Liver (tissue), 9 donors: ENCODE data around the gene ADK. TPM values are rescaled to one million over a fixed set of nuclear protein-coding genes. Genes with fewer than 3 reads are reported as not detected.

ENCODE experiments used
- DNase-seq: peaks from one replicate; pipeline ENCODE4 v3.0.0-alpha.2; 2017; ENCODE audit warnings: low spot score
- H3K27ac ChIP-seq, 2 donors: one replicate each; pipeline ENCODE4 v1.7.0; 2013; ENCODE audit warnings: inconsistent platforms in 2 of 2, low read length in 2 of 2, control low read depth in 1 of 2, low read depth in 1 of 2, mild to moderate bottlenecking in 1 of 2
- H3K27me3 ChIP-seq, 4 donors: one replicate each; pipeline versions ENCODE4 v1.6.1 to v1.7.0; 2013; ENCODE audit warnings: low read length in 3 of 4, inconsistent platforms in 1 of 4, mild to moderate bottlenecking in 1 of 4, moderate library complexity in 1 of 4; ENCODE audit not compliant: control insufficient read depth in 4 of 4, insufficient read depth in 4 of 4
- H3K36me3 ChIP-seq, 4 donors: one replicate each; pipeline versions ENCODE4 v1.6.1 to v1.7.0; 2013; ENCODE audit warnings: low read length in 3 of 4, mild to moderate bottlenecking in 3 of 4, low read depth in 1 of 4, moderate library complexity in 1 of 4; ENCODE audit not compliant: control insufficient read depth in 4 of 4, insufficient read depth in 3 of 4
- H3K4me1 ChIP-seq, 4 donors: one replicate each; pipeline versions ENCODE4 v1.6.1 to v1.7.0; 2013; ENCODE audit warnings: low read length in 3 of 4, mild to moderate bottlenecking in 3 of 4, moderate library complexity in 1 of 4; ENCODE audit not compliant: control insufficient read depth in 4 of 4, insufficient read depth in 4 of 4
- H3K4me3 ChIP-seq, 3 donors: one replicate each; pipeline versions ENCODE4 v1.6.1 to v1.7.0; 2013; ENCODE audit warnings: low read length in 3 of 3, control low read depth in 1 of 3, low read depth in 1 of 3, mild to moderate bottlenecking in 1 of 3
- H3K9ac ChIP-seq, 2 donors: one replicate each; pipeline ENCODE4 v1.7.0; 2013; ENCODE audit warnings: low read length in 2 of 2, mild to moderate bottlenecking in 2 of 2, moderate library complexity in 2 of 2, control low read depth in 1 of 2, low read depth in 1 of 2
- H3K9me3 ChIP-seq, 4 donors: one replicate each; pipeline versions ENCODE4 v1.6.1 to v1.7.0; 2013; ENCODE audit warnings: low read length in 3 of 4; ENCODE audit not compliant: control insufficient read depth in 4 of 4
- EGR1 ChIP-seq, 2 donors: IDR thresholded peaks; 2 replicates each; pipeline ENCODE4 v1.6.1; 2016 to 2018; ENCODE audit warnings: antibody characterized with exemption in 2 of 2, low read depth in 2 of 2
- FOXA1 ChIP-seq: IDR thresholded peaks from 2 replicates; pipeline ENCODE4 v1.6.1; 2016; ENCODE audit warnings: antibody characterized with exemption
- FOXA2 ChIP-seq: IDR thresholded peaks from 2 replicates; pipeline ENCODE4 v1.6.1; 2016; ENCODE audit warnings: antibody characterized with exemption
- GABPA ChIP-seq, 2 donors: IDR thresholded peaks in 1 of 2; conservative IDR thresholded peaks in 1 of 2; 2 replicates each; pipeline ENCODE4 v1.6.1; 2016; ENCODE audit warnings: antibody characterized with exemption in 2 of 2, mild to moderate bottlenecking in 1 of 2, moderate library complexity in 1 of 2
- HNF4A ChIP-seq, 2 donors: conservative IDR thresholded peaks; 2 replicates each; pipeline ENCODE4 v1.6.1; 2016; ENCODE audit warnings: antibody characterized with exemption in 2 of 2, mild to moderate bottlenecking in 2 of 2
- HNF4G ChIP-seq: IDR thresholded peaks from 2 replicates; pipeline ENCODE4 v1.6.1; 2016; ENCODE audit warnings: antibody characterized with exemption
- JUND ChIP-seq, 2 donors: IDR thresholded peaks; 2 replicates each; pipeline ENCODE4 v1.6.1; 2016; ENCODE audit warnings: antibody characterized with exemption in 2 of 2
- MAX ChIP-seq: IDR thresholded peaks from 2 replicates; pipeline ENCODE4 v1.6.1; 2016; ENCODE audit warnings: antibody characterized with exemption
- NR2F2 ChIP-seq: IDR thresholded peaks from 2 replicates; pipeline ENCODE4 v1.6.1; 2016; ENCODE audit warnings: antibody characterized with exemption
- RAD21 ChIP-seq, 2 donors: IDR thresholded peaks; 2 replicates each; pipeline ENCODE4 v1.6.1; 2016; ENCODE audit warnings: antibody characterized with exemption in 2 of 2, mild to moderate bottlenecking in 2 of 2
- REST ChIP-seq: IDR thresholded peaks from 2 replicates; pipeline ENCODE4 v1.6.1; 2016; ENCODE audit warnings: antibody characterized with exemption, mild to moderate bottlenecking
- RXRA ChIP-seq, 2 donors: IDR thresholded peaks; 2 replicates each; pipeline ENCODE4 v1.6.1; 2017 to 2018; ENCODE audit warnings: antibody characterized with exemption in 2 of 2, mild to moderate bottlenecking in 1 of 2
- SP1 ChIP-seq: IDR thresholded peaks from 2 replicates; pipeline ENCODE4 v1.6.1; 2018; ENCODE audit warnings: antibody characterized with exemption, mild to moderate bottlenecking
- TAF1 ChIP-seq: conservative IDR thresholded peaks from 2 replicates; pipeline ENCODE4 v1.6.1; 2016; ENCODE audit warnings: antibody characterized with exemption, mild to moderate bottlenecking
- YY1 ChIP-seq: IDR thresholded peaks from 2 replicates; pipeline ENCODE4 v1.6.1; 2016; ENCODE audit warnings: antibody characterized with exemption, mild to moderate bottlenecking
- WGBS: extraction: QIAGEN DNeasy Blood & Tissue Kit; methylation state at CpG from one replicate; pipeline ENCODE4 v1.1.7; 2013; 5-methylcytosine and 5-hydroxymethylcytosine counted together
- polyA plus RNA-seq, 2 donors: library from polyadenylated mRNA; stranded (reverse) in 1 of 2; unstranded in 1 of 2; fragments of 200-250 nt in 1 of 2; fragments of >200 nt in 1 of 2; fragmentation: Nextera tagmentation in 1 of 2; extraction: Ambion mirVana in 1 of 2; gene quantifications; one replicate each; pipeline versions ENCODE4 v1.2.1 to v1.2.3, GENCODE V29; 2013 to 2015
- total RNA-seq, 2 donors: library from RNA; depleted of rRNA; stranded (reverse); fragments of >200 nt; gene quantifications; one replicate each; pipeline ENCODE4 v1.2.3, GENCODE V29; 2014
- TF ChIP-seq, protein P1 (sequence below): fragments of 150-350 bp; IDR thresholded peaks from 2 replicates; pipeline ENCODE4 v1.5.1; 2017; ENCODE audit warnings: improper control_type of control experiment, low read depth, low read length; ENCODE audit not compliant: missing input control
- TF ChIP-seq, protein P2 (sequence below): IDR thresholded peaks from 2 replicates; pipeline ENCODE4 v1.6.1; 2016; ENCODE audit warnings: antibody characterized with exemption
- TF ChIP-seq, protein P3 (sequence below): IDR thresholded peaks from 2 replicates; pipeline ENCODE4 v1.6.1; 2016; ENCODE audit warnings: antibody characterized with exemption
- donor health status: healthy.
- donor health status: healthy.
- donor health status: healthy.
- donor health status: healthy.
- donor health status: healthy.

Gene ADK
- total and polyA plus RNA-seq, 4 donors: 18.0 to 110 (median 65.5) TPM

DNA sequence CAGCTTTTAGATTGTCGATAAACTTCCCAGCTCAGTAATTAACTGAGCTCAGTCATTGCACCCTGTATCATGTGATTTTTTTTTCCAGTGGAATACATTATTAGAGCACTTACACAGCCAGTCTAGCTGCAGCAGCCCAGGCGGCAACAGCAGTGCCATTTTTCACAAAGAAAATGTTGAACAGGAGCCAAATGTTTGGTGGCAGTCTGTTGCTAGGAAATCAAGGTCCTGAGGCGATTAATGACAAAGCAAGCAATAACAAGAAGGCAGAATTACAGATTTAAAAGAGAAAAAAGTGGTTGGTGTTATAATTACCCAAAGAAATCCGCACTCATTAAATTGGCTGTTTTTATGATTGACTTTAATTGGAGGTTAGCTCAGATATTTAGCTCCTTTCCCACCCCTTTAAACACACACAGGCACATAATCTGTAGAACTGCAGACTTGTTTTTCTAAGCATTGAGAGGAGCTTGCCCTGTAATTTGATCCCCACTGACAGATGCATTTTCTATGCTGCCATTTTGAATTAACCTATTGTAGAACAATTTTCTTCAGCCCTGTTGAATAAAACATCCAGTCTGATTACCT, 267.4 kb downstream of the ADK start:
- TF ChIP-seq FOXA1 (no peak), EGR1 (IDR thresholded peaks at IDR 0.05; ENCODE audit: low read depth in 2 of 2) (no peak), REST (no peak), TAF1 (no peak), FOXA2 (no peak), YY1 (peak; percentile 55), SP1 (peak; percentile 24), RAD21 (IDR thresholded peaks at IDR 0.05) (peak in 1 of 2 donors; percentile 24), HNF4G (no peak), MAX (no peak), GABPA (IDR thresholded peaks at IDR 0.05 in 1 of 2, conservative IDR thresholded peaks at IDR 0.05 in 1 of 2) (no peak), NR2F2 (no peak), JUND (IDR thresholded peaks at IDR 0.05) (no peak), RXRA (IDR thresholded peaks at IDR 0.05) (no peak), HNF4A (conservative IDR thresholded peaks at IDR 0.05) (peak; percentile 6 to 23)
- TF ChIP-seq, protein P1, sequence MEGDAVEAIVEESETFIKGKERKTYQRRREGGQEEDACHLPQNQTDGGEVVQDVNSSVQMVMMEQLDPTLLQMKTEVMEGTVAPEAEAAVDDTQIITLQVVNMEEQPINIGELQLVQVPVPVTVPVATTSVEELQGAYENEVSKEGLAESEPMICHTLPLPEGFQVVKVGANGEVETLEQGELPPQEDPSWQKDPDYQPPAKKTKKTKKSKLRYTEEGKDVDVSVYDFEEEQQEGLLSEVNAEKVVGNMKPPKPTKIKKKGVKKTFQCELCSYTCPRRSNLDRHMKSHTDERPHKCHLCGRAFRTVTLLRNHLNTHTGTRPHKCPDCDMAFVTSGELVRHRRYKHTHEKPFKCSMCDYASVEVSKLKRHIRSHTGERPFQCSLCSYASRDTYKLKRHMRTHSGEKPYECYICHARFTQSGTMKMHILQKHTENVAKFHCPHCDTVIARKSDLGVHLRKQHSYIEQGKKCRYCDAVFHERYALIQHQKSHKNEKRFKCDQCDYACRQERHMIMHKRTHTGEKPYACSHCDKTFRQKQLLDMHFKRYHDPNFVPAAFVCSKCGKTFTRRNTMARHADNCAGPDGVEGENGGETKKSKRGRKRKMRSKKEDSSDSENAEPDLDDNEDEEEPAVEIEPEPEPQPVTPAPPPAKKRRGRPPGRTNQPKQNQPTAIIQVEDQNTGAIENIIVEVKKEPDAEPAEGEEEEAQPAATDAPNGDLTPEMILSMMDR: no peak
- TF ChIP-seq, protein P2, sequence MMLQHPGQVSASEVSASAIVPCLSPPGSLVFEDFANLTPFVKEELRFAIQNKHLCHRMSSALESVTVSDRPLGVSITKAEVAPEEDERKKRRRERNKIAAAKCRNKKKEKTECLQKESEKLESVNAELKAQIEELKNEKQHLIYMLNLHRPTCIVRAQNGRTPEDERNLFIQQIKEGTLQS: no peak
- TF ChIP-seq, protein P3, sequence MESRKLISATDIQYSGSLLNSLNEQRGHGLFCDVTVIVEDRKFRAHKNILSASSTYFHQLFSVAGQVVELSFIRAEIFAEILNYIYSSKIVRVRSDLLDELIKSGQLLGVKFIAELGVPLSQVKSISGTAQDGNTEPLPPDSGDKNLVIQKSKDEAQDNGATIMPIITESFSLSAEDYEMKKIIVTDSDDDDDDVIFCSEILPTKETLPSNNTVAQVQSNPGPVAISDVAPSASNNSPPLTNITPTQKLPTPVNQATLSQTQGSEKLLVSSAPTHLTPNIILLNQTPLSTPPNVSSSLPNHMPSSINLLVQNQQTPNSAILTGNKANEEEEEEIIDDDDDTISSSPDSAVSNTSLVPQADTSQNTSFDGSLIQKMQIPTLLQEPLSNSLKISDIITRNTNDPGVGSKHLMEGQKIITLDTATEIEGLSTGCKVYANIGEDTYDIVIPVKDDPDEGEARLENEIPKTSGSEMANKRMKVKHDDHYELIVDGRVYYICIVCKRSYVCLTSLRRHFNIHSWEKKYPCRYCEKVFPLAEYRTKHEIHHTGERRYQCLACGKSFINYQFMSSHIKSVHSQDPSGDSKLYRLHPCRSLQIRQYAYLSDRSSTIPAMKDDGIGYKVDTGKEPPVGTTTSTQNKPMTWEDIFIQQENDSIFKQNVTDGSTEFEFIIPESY: no peak
- Histone ChIP-seq H3K36me3 (peaks cover 0 to 2% (median 0%) of the 10 kb centered on the region in 4 donors), H3K27ac (peak overlapping the region in 1 of 2 donors; percentile 20), H3K4me1 (peaks cover 0 to 18% (median 2%) of the 10 kb centered on the region in 4 donors), H3K9me3 (no peaks in the 10 kb centered on the region), H3K9ac (no peak overlapping the region), H3K27me3 (no peaks in the 10 kb centered on the region), H3K4me3 (no peak overlapping the region)
- no peak for DNase-seq
- 66% methylated on average over 4 of the region's 4 CpGs for WGBS
